T-helper 1 cell treated with Interleukin-12 subunit alpha and Interleukin-12 subunit beta and Interleukin-4 antibody, amounts not matched to agents 30 μg/mL and 1 μg/mL, for 36 hours (primary cell): ENCODE results near the gene ST3GAL5.
A peak's percentile ranks its signal among the peaks of the same experiment; 100 is the strongest.

Experiments used
- H3K27ac Mint-ChIP-seq: one replicate; pipeline ENCODE4 v1.8.0; 2021; ENCODE audit warnings: mild to moderate bottlenecking, mixed read lengths
- H3K27me3 Mint-ChIP-seq: one replicate; pipeline ENCODE4 v1.8.0; 2021; ENCODE audit warnings: low read depth, mixed read lengths
- H3K36me3 Mint-ChIP-seq: one replicate; pipeline ENCODE4 v1.8.0; 2021; ENCODE audit warnings: low read depth, mixed read lengths
- H3K4me1 Mint-ChIP-seq: one replicate; pipeline ENCODE4 v1.8.0; 2021; ENCODE audit warnings: low read depth, mixed read lengths
- H3K4me3 Mint-ChIP-seq: one replicate; pipeline ENCODE4 v1.8.0; 2021; ENCODE audit warnings: mild to moderate bottlenecking, moderate library complexity, mixed read lengths
- H3K9me3 Mint-ChIP-seq: one replicate; pipeline ENCODE4 v1.8.0; 2021; ENCODE audit warnings: mixed read lengths

ST3GAL5 gene

GRCh38 chr2:85868822-85869221, 20.0 kb downstream of the ST3GAL5 start:
- no peaks in the 10 kb centered on the region for H3K27me3 Mint-ChIP-seq
- H3K36me3 Mint-ChIP-seq: peaks cover 14% of the 10 kb centered on the region
- peaks cover 36% of the 10 kb centered on the region for H3K4me1 Mint-ChIP-seq
- H3K4me3 Mint-ChIP-seq: no peak overlapping the region
- H3K9me3 Mint-ChIP-seq: no peaks in the 10 kb centered on the region
- H3K27ac Mint-ChIP-seq: no peak overlapping the region

- no peaks in the 10 kb centered on the region for H3K27me3 Mint-ChIP-seq
- H3K36me3 Mint-ChIP-seq: peaks cover 20% of the 10 kb centered on the region
- no peak overlapping the region for H3K27ac Mint-ChIP-seq
Measured at GRCh38 chr2:85867556-85868292, 21.1 kb downstream of the ST3GAL5 start.

GRCh38 chr2:85867121-85867520, 21.7 kb downstream of the ST3GAL5 start:
- no peak overlapping the region for H3K27ac Mint-ChIP-seq
- peaks cover 19% of the 10 kb centered on the region for H3K36me3 Mint-ChIP-seq
- H3K4me1 Mint-ChIP-seq: peaks cover 33% of the 10 kb centered on the region
- no peaks in the 10 kb centered on the region for H3K27me3 Mint-ChIP-seq
- no peak overlapping the region for H3K4me3 Mint-ChIP-seq
- no peaks in the 10 kb centered on the region for H3K9me3 Mint-ChIP-seq

More at GRCh38 chr2:85867556-85868292, 21.1 kb downstream of the ST3GAL5 start:
- Mint-ChIP-seq H3K9me3 (no peaks in the 10 kb centered on the region), H3K4me1 (peaks cover 33% of the 10 kb centered on the region), H3K4me3 (no peak overlapping the region)

GRCh38 chr2:85866165-85866659, 22.6 kb downstream of the ST3GAL5 start:
- Mint-ChIP-seq H3K4me1 (peaks cover 36% of the 10 kb centered on the region), H3K27ac (no peak overlapping the region), H3K27me3 (no peaks in the 10 kb centered on the region), H3K9me3 (no peaks in the 10 kb centered on the region), H3K36me3 (peaks cover 24% of the 10 kb centered on the region), H3K4me3 (no peak overlapping the region)

- H3K4me3 Mint-ChIP-seq: no peak overlapping the region
- H3K4me1 Mint-ChIP-seq: peaks cover 41% of the 10 kb centered on the region
- H3K36me3 Mint-ChIP-seq: peaks cover 28% of the 10 kb centered on the region
- H3K27me3 Mint-ChIP-seq: no peaks in the 10 kb centered on the region
- no peaks in the 10 kb centered on the region for H3K9me3 Mint-ChIP-seq
- H3K27ac Mint-ChIP-seq: no peak overlapping the region
Measured at GRCh38 chr2:85865539-85866164, 23.1 kb downstream of the ST3GAL5 start.

GRCh38 chr2:85864654-85865053, 24.1 kb downstream of the ST3GAL5 start:
- H3K9me3 Mint-ChIP-seq: no peaks in the 10 kb centered on the region
- H3K36me3 Mint-ChIP-seq: peaks cover 37% of the 10 kb centered on the region
- H3K4me1 Mint-ChIP-seq: peaks cover 51% of the 10 kb centered on the region
- H3K27me3 Mint-ChIP-seq: no peaks in the 10 kb centered on the region
- no peak overlapping the region for H3K4me3 Mint-ChIP-seq
- H3K27ac Mint-ChIP-seq: no peak overlapping the region

- H3K4me1 Mint-ChIP-seq: peaks cover 62% of the 10 kb centered on the region
Measured at GRCh38 chr2:85862426-85862825, 26.4 kb downstream of the ST3GAL5 start.

GRCh38 chr2:85861650-85862049, 27.1 kb downstream of the ST3GAL5 start:
- Mint-ChIP-seq H3K36me3 (peaks cover 48% of the 10 kb centered on the region), H3K27ac (peak overlapping the region; percentile 80), H3K27me3 (no peaks in the 10 kb centered on the region), H3K9me3 (no peaks in the 10 kb centered on the region), H3K4me3 (peak overlapping the region; percentile 52), H3K4me1 (peaks cover 58% of the 10 kb centered on the region)

More at GRCh38 chr2:85862426-85862825, 26.4 kb downstream of the ST3GAL5 start:
- Mint-ChIP-seq H3K27ac (no peak overlapping the region), H3K9me3 (no peaks in the 10 kb centered on the region), H3K4me3 (no peak overlapping the region), H3K36me3 (peaks cover 50% of the 10 kb centered on the region), H3K27me3 (no peaks in the 10 kb centered on the region)

GRCh38 chr2:85861180-85861579, 27.6 kb downstream of the ST3GAL5 start:
- Mint-ChIP-seq H3K27ac (peak overlapping the region; percentile 80), H3K9me3 (no peaks in the 10 kb centered on the region), H3K4me3 (peak overlapping the region; percentile 52), H3K36me3 (peaks cover 53% of the 10 kb centered on the region), H3K4me1 (peaks cover 55% of the 10 kb centered on the region), H3K27me3 (no peaks in the 10 kb centered on the region)

- no peaks in the 10 kb centered on the region for H3K27me3 Mint-ChIP-seq
- H3K9me3 Mint-ChIP-seq: peaks cover 12% of the 10 kb centered on the region
- H3K36me3 Mint-ChIP-seq: peaks cover 73% of the 10 kb centered on the region
- no peak overlapping the region for H3K4me3 Mint-ChIP-seq
- H3K27ac Mint-ChIP-seq: no peak overlapping the region
- H3K4me1 Mint-ChIP-seq: peaks cover 66% of the 10 kb centered on the region
Measured at GRCh38 chr2:85858841-85859240, 29.9 kb downstream of the ST3GAL5 start.

- Mint-ChIP-seq H3K4me3 (peak overlapping the region; percentile 85), H3K4me1 (peaks cover 77% of the 10 kb centered on the region), H3K9me3 (peaks cover 12% of the 10 kb centered on the region), H3K27me3 (no peaks in the 10 kb centered on the region), H3K36me3 (peaks cover 72% of the 10 kb centered on the region), H3K27ac (peak overlapping the region; percentile 99)
Measured at GRCh38 chr2:85854897-85855296, 33.9 kb downstream of the ST3GAL5 start.

- H3K27ac Mint-ChIP-seq: peak overlapping the region; percentile 99
- H3K36me3 Mint-ChIP-seq: peaks cover 68% of the 10 kb centered on the region
- H3K27me3 Mint-ChIP-seq: no peaks in the 10 kb centered on the region
- H3K4me3 Mint-ChIP-seq: peak overlapping the region; percentile 85
- peaks cover 12% of the 10 kb centered on the region for H3K9me3 Mint-ChIP-seq
- peaks cover 74% of the 10 kb centered on the region for H3K4me1 Mint-ChIP-seq
Measured at GRCh38 chr2:85854166-85854509, 34.7 kb downstream of the ST3GAL5 start.

GRCh38 chr2:85853499-85854165, 35.2 kb downstream of the ST3GAL5 start:
- Mint-ChIP-seq H3K36me3 (peaks cover 63% of the 10 kb centered on the region), H3K9me3 (peaks cover 12% of the 10 kb centered on the region), H3K4me3 (peak overlapping the region; percentile 85), H3K4me1 (peaks cover 70% of the 10 kb centered on the region), H3K27ac (peak overlapping the region; percentile 99), H3K27me3 (no peaks in the 10 kb centered on the region)

- Mint-ChIP-seq H3K27me3 (no peaks in the 10 kb centered on the region), H3K4me3 (peak overlapping the region; percentile 85), H3K27ac (peak overlapping the region; percentile 99), H3K36me3 (peaks cover 66% of the 10 kb centered on the region), H3K4me1 (peaks cover 72% of the 10 kb centered on the region), H3K9me3 (peaks cover 12% of the 10 kb centered on the region)
Measured at GRCh38 chr2:85852937-85853498, 35.8 kb downstream of the ST3GAL5 start.
